Tracheal epithelial cell (primary cell): ENCODE data around the gene AMPH. TPM values are rescaled to one million over a fixed set of nuclear protein-coding genes. Genes with fewer than 3 reads are reported as not detected.

Experiments
- total RNA-seq: library from RNA; depleted of rRNA; stranded (reverse); fragments of >200 nt; gene quantifications from 2 replicates; pipeline ENCODE4 v1.2.1, GENCODE V29; 2014

The AMPH gene
- under 0.01 TPM in 1 of 2 replicates, not detected in the other for total RNA-seq

DNA sequence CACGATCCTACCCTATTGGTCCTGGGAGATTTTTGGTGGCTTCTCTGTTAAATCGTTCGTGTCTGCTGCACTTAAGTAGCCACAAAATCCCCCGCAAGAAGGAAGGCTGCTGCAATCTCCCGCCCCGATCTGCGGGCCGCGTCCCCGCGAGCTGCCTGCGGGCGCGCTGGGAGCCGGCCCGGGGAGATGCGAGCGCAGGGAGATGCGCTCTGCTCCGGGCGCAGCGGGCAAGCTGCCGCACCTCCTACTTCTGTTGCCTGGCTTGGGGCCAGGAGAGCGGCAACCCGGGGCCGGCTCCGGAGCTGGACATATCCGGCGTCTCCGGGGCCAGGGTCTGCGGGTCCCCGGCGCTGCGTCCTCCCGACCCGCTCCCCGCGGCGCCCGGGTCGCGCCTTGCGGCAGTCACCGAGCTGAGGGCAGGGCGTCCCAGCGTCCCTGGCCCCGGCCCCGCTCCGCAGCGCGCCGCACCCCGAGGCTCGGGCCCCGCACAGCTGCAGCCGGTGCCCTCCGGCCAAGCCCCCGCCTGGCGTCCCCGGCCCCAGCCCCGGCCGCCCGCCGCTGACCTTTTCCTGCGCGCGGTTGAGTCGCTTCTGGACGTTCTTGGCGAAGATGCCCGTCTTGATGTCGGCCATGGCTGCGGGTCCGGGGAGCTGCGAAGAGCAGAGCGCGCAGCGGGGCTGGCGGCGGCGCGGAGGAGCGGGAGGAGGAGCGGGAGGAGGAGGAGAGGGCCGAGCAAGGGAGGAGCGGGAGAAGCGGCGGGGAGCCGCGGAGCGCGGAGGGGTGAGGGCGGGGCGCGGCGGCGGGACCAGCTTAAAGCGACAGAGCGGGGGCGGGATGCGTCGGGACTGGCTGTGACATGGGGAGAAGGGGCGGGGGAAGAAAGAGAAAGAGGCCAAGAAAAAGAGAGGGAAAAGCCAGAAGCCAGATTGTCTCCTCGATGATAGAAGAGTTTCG is at the start of gene AMPH:
TSS of gene AMPH (minus strand) at position 654 of the 954 bp plus-strand sequence. CDS start at position 632, 22 bp downstream.

